GM23248 (cell line): ENCODE results near the gene HDAC9.

ENCODE experiments used
- EZH2 ChIP-seq: fragments of 200-600 bp; sonication (generic); IDR thresholded peaks from 2 replicates; pipeline ENCODE4 v1.6.1; 2018; ENCODE audit warnings: antibody characterized with exemption, mild to moderate bottlenecking; ENCODE audit not compliant: insufficient read depth, poor library complexity, severe bottlenecking
- EZH2phosphoT487 ChIP-seq: fragments of 200-600 bp; sonication (generic); IDR thresholded peaks from 2 replicates; pipeline ENCODE4 v1.6.1; 2018; ENCODE audit warnings: antibody characterized with exemption, moderate library complexity, mild to moderate bottlenecking, low read depth; ENCODE audit not compliant: insufficient read depth

DNA sequence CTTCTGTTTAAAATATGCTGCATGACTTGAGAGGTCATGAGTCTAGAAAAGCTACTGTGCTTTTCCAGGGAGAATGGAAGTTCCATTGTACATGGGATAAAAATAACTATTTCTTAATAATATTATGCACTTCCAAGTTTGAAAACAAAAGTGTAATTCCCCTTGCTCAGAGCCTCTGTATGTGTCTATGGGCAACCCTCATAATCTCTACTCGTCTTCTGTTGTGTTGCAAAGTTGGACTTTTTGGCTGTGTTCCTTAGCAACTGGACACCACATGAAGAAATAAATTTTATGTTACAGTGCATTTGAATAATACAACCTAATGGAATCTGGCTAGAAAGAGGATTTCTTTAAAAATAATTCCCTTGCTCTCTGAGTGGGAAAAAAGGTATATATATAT, 379.3 kb downstream of the HDAC9 start:
- no peak for TF ChIP-seq EZH2phosphoT487
- TF ChIP-seq EZH2: no peak
